Glomerular endothelial cell (primary cell): ENCODE results near the gene ALG3. TPM values are rescaled to one million over a fixed set of nuclear protein-coding genes. Genes with fewer than 3 reads are reported as not detected.

Experiments used
- DNase-seq: peaks from one replicate; pipeline ENCODE4 v3.0.0-alpha.2; 2011; ENCODE audit warnings: low read depth, low spot score; ENCODE audit errors: extremely low read depth
- total RNA-seq: library from RNA; depleted of rRNA; stranded (reverse); fragments of >200 nt; gene quantifications from 2 replicates; pipeline ENCODE4 v1.2.3, GENCODE V29; 2015

ALG3 gene
- total RNA-seq, 1 donor from 2014 or later, result 68.3 TPM

GRCh38 chr3:184200825-184201224 is 47.9 kb downstream of the ALG3 start:
- DNase-seq, result no peak

DNA sequence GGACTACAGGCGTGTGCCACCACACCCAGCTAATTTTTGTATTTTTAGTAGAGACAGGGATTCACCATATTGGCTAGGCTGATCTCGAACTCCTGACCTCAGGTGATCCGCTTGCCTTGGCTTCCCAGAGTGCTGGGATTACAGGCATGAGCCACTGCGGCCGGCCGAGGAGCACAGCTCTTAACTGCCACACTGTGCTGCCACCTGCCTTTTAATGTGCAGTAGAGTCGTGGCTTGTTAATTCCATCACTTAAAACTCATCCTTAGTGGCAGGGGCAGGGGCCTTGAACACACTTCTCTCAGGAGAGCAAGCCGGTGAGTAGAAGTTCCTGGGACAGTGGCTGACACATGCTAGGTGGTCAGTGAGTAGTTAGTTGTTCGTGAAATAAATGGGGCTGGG is 50.3 kb downstream of the ALG3 start:
- no peak for DNase-seq

DNA sequence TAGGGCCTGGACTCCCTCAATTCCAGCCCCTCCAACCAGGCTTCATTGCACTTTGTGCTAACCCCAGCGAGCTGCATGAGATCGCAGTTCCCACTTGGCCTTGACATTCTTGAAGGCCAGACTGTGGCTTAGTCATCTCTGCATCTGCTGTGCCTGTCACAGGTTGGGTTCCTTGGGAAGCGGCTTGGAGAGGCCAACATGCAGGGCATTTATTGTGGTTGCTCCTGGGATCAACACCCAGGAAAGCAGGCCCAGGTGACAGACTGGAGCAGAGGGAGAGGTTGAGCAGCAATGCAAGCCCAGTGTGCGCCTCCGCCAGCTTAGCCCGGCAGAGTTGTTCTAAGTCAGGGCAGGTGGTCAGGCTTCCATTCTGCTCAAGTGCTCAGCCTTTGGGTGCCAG is 52.2 kb downstream of the ALG3 start:
- no peak for DNase-seq

GRCh38 chr3:184193991-184194539 is 54.7 kb downstream of the ALG3 start:
- DNase-seq, result no peak

GRCh38 chr3:184192889-184193288 is 55.9 kb downstream of the ALG3 start:
- DNase-seq, result no peak

Other genes starting within 250 kb of the ALG3 start
- 6.3 and 12.2 TPM in 2 replicates for gene ABCC5, start 231.1 kb downstream of the ALG3 start, total RNA-seq
- not detected in 2 replicates for gene HTR3D, start 217.2 kb downstream of the ALG3 start, total RNA-seq
- not detected in 2 replicates for gene HTR3C, start 195.9 kb downstream of the ALG3 start, total RNA-seq
- not detected in 2 replicates for gene HTR3E, start 151.9 kb downstream of the ALG3 start, total RNA-seq
- 21.1 and 29.8 TPM in 2 replicates for gene EIF2B5, start 113.6 kb downstream of the ALG3 start, total RNA-seq
- 42.3 and 47.1 TPM in 2 replicates for gene DVL3, start 93.6 kb downstream of the ALG3 start, total RNA-seq
- 404 and 435 TPM in 2 replicates for gene AP2M1, start 74.1 kb downstream of the ALG3 start, total RNA-seq
- 41.5 and 65.8 TPM in 2 replicates for gene ABCF3, start 62.8 kb downstream of the ALG3 start, total RNA-seq
- 0.19 and 1.3 TPM in 2 replicates for gene VWA5B2, start 19.4 kb downstream of the ALG3 start, total RNA-seq
- gene EEF1AKMT4, start 710 bp upstream of the ALG3 start, total RNA-seq, result 3.1 and 5.8 TPM in 2 replicates
- 0.58 TPM in 1 of 2 replicates, not detected in the other for gene CAMK2N2, start 12.6 kb upstream of the ALG3 start, total RNA-seq
- gene ECE2, start 27.1 kb upstream of the ALG3 start, total RNA-seq, result not detected in 2 replicates
- gene PSMD2, start 50.3 kb upstream of the ALG3 start, total RNA-seq, result 504 and 771 TPM in 2 replicates
- 424 and 473 TPM in 2 replicates for gene EIF4G1, start 65.6 kb upstream of the ALG3 start, total RNA-seq
- 30.9 and 36.8 TPM in 2 replicates for gene FAM131A, start 88.6 kb upstream of the ALG3 start, total RNA-seq
- gene CLCN2, start 112.6 kb upstream of the ALG3 start, total RNA-seq, result 3.3 and 3.6 TPM in 2 replicates
- 74.7 and 97.7 TPM in 2 replicates for gene POLR2H, start 112.7 kb upstream of the ALG3 start, total RNA-seq
- gene THPO, start 129.2 kb upstream of the ALG3 start, total RNA-seq, result not detected in 2 replicates
- gene CHRD, start 131.1 kb upstream of the ALG3 start, total RNA-seq, result 0.78 and 1.9 TPM in 2 replicates